Activated CD4-positive, alpha-beta T cell treated with anti-CD3 and anti-CD28 coated beads, Interleukin-2, amount 10 ng/mL, durations not matched to agents 24 days and 14 days (primary cell): ENCODE data around the gene PLEKHA7. TPM values are rescaled to one million over a fixed set of nuclear protein-coding genes. Genes with fewer than 3 reads are reported as not detected.
"Not testable (repeated sequence)": the region's sequence is repeated elsewhere in the genome, so short reads cannot be mapped to it uniquely, and the experiment has no call there.

Experiments used
- DNase-seq: peaks from one replicate; pipeline ENCODE4 v3.0.0; 2022
- H3K27ac Mint-ChIP-seq: one replicate; pipeline ENCODE4 v1.8.0; 2022; ENCODE audit warnings: mild to moderate bottlenecking, mixed read lengths
- H3K27me3 Mint-ChIP-seq: one replicate; pipeline ENCODE4 v1.8.0; 2022; ENCODE audit warnings: mixed read lengths
- H3K36me3 Mint-ChIP-seq: one replicate; pipeline ENCODE4 v1.8.0; 2022; ENCODE audit warnings: low read depth, mild to moderate bottlenecking, mixed read lengths
- H3K4me1 Mint-ChIP-seq: one replicate; pipeline ENCODE4 v1.8.0; 2021; ENCODE audit warnings: mixed read lengths
- H3K4me3 Mint-ChIP-seq: one replicate; pipeline ENCODE4 v1.8.0; 2022; ENCODE audit warnings: mild to moderate bottlenecking, moderate library complexity, mixed read lengths
- H3K9me3 Mint-ChIP-seq: one replicate; pipeline ENCODE4 v1.8.0; 2021; ENCODE audit warnings: mixed read lengths
- intact Hi-C: fragments of 100-400 bp; cut with micrococcal nuclease; formaldehyde crosslinking; loops from one replicate; pipeline ENCODE4 v1.15.1; 2023
- total RNA-seq: library from RNA; stranded (reverse); gene quantifications from 2 replicates; pipeline ENCODE4 v1.2.3, GENCODE V29; 2022

The PLEKHA7 gene
- total RNA-seq, result 16.7 and 20.7 TPM in 2 replicates

GRCh38 chr11:17014321-17014832 lies at the start of gene PLEKHA7:
Gene PLEKHA7, minus strand, starts transcription at chr11:17014414. Its CDS starts 13 bp downstream, at chr11:17014401.
- H3K27me3 Mint-ChIP-seq, result peaks cover 35% of the 10 kb centered on the region
- no peaks in the 10 kb centered on the region for H3K9me3 Mint-ChIP-seq
- H3K4me1 Mint-ChIP-seq, result peaks cover 3% of the 10 kb centered on the region
- no peaks in the 10 kb centered on the region for H3K36me3 Mint-ChIP-seq
- intact Hi-C loops, result loop anchor here (5.0 kb wide), 1 partner anchor 77 kb away; no protein-coding TSS in a partner anchor
- peak within 1 kb of the TSS; percentile 48 for H3K27ac Mint-ChIP-seq
- DNase-seq, result peak; percentile 65
- peak within 1 kb of the TSS; percentile 84 for H3K4me3 Mint-ChIP-seq

- H3K36me3 Mint-ChIP-seq, result no peaks in the 10 kb centered on the region
- H3K9me3 Mint-ChIP-seq, result no peaks in the 10 kb centered on the region
- peaks cover 5% of the 10 kb centered on the region for H3K27me3 Mint-ChIP-seq
- H3K27ac Mint-ChIP-seq, result no peak overlapping the region
- peak; percentile 85 for DNase-seq
- H3K4me3 Mint-ChIP-seq, result no peak overlapping the region
- H3K4me1 Mint-ChIP-seq, result no peaks in the 10 kb centered on the region
- intact Hi-C loops, result loop anchor here (1.0 kb wide), 4 partner anchors 117 to 278 kb away; no protein-coding TSS in a partner anchor
Observed at GRCh38 chr11:17063171-17064002, 49.2 kb upstream of the PLEKHA7 start.

- DNase-seq, H3K27me3 Mint-ChIP-seq, intact Hi-C loops, H3K4me3 Mint-ChIP-seq, H3K27ac Mint-ChIP-seq, H3K36me3 Mint-ChIP-seq, H3K9me3 Mint-ChIP-seq, H3K4me1 Mint-ChIP-seq: not testable (repeated sequence)
Observed at GRCh38 chr11:17051146-17051545, 36.9 kb upstream of the PLEKHA7 start.

GRCh38 chr11:17048491-17048890 lies 34.3 kb upstream of the PLEKHA7 start:
- H3K27ac Mint-ChIP-seq, H3K36me3 Mint-ChIP-seq, intact Hi-C loops, H3K4me1 Mint-ChIP-seq, DNase-seq, H3K9me3 Mint-ChIP-seq, H3K27me3 Mint-ChIP-seq, H3K4me3 Mint-ChIP-seq: not testable (repeated sequence)

GRCh38 chr11:17046690-17047089 lies 32.5 kb upstream of the PLEKHA7 start:
- no peak overlapping the region for H3K27ac Mint-ChIP-seq
- H3K4me1 Mint-ChIP-seq, result no peaks in the 10 kb centered on the region
- intact Hi-C loops, result no loop called here
- H3K27me3 Mint-ChIP-seq, result peaks cover 5% of the 10 kb centered on the region
- H3K9me3 Mint-ChIP-seq, result no peaks in the 10 kb centered on the region
- H3K4me3 Mint-ChIP-seq, result no peak overlapping the region
- no peaks in the 10 kb centered on the region for H3K36me3 Mint-ChIP-seq
- no peak for DNase-seq

- peaks cover 2% of the 10 kb centered on the region for H3K27me3 Mint-ChIP-seq
- DNase-seq, result no peak
- no peaks in the 10 kb centered on the region for H3K4me1 Mint-ChIP-seq
- H3K4me3 Mint-ChIP-seq, result no peak overlapping the region
- peaks cover 11% of the 10 kb centered on the region for H3K9me3 Mint-ChIP-seq
- no peak overlapping the region for H3K27ac Mint-ChIP-seq
- intact Hi-C loops, result no loop called here
- no peaks in the 10 kb centered on the region for H3K36me3 Mint-ChIP-seq
Observed at GRCh38 chr11:17036666-17037658, 22.7 kb upstream of the PLEKHA7 start.

GRCh38 chr11:17034027-17034426 lies 19.8 kb upstream of the PLEKHA7 start:
- H3K27me3 Mint-ChIP-seq, H3K4me1 Mint-ChIP-seq, H3K36me3 Mint-ChIP-seq, H3K27ac Mint-ChIP-seq, H3K4me3 Mint-ChIP-seq, intact Hi-C loops, DNase-seq: not testable (repeated sequence)
- H3K9me3 Mint-ChIP-seq, result peaks cover 14% of the 10 kb centered on the region

- no peaks in the 10 kb centered on the region for H3K36me3 Mint-ChIP-seq
Observed at GRCh38 chr11:17026487-17027082, 12.4 kb upstream of the PLEKHA7 start.

GRCh38 chr11:17024924-17025323 lies 10.7 kb upstream of the PLEKHA7 start:
- DNase-seq, result no peak
- Mint-ChIP-seq H3K4me3 (no peak overlapping the region), H3K27ac (no peak overlapping the region), H3K36me3 (no peaks in the 10 kb centered on the region), H3K27me3 (peaks cover 8% of the 10 kb centered on the region), H3K9me3 (no peaks in the 10 kb centered on the region), H3K4me1 (no peaks in the 10 kb centered on the region)
- intact Hi-C loops, result no loop called here

More at GRCh38 chr11:17026487-17027082, 12.4 kb upstream of the PLEKHA7 start:
- DNase-seq, result no peak
- Mint-ChIP-seq H3K4me3 (no peak overlapping the region), H3K27ac (no peak overlapping the region), H3K9me3 (peaks cover 3% of the 10 kb centered on the region), H3K27me3 (peaks cover 7% of the 10 kb centered on the region), H3K4me1 (no peaks in the 10 kb centered on the region)
- intact Hi-C loops, result no loop called here

GRCh38 chr11:17021511-17021910 lies 7.3 kb upstream of the PLEKHA7 start:
- Mint-ChIP-seq H3K9me3 (no peaks in the 10 kb centered on the region), H3K4me3 (no peak overlapping the region), H3K4me1 (no peaks in the 10 kb centered on the region), H3K36me3 (no peaks in the 10 kb centered on the region), H3K27ac (no peak overlapping the region), H3K27me3 (peaks cover 28% of the 10 kb centered on the region)
- DNase-seq, result no peak
- intact Hi-C loops, result no loop called here

- no peaks in the 10 kb centered on the region for H3K36me3 Mint-ChIP-seq
- H3K9me3 Mint-ChIP-seq, result no peaks in the 10 kb centered on the region
- no peak for DNase-seq
- H3K4me3 Mint-ChIP-seq, result no peak overlapping the region
- H3K27ac Mint-ChIP-seq, result no peak overlapping the region
- H3K4me1 Mint-ChIP-seq, result no peaks in the 10 kb centered on the region
- intact Hi-C loops, result no loop called here
- peaks cover 34% of the 10 kb centered on the region for H3K27me3 Mint-ChIP-seq
Observed at GRCh38 chr11:17020831-17021230, 6.6 kb upstream of the PLEKHA7 start.

- H3K4me1 Mint-ChIP-seq, result peaks cover 3% of the 10 kb centered on the region
- no peak overlapping the region for H3K27ac Mint-ChIP-seq
- intact Hi-C loops, result no loop called here
- H3K27me3 Mint-ChIP-seq, result peaks cover 45% of the 10 kb centered on the region
- H3K9me3 Mint-ChIP-seq, result no peaks in the 10 kb centered on the region
- H3K4me3 Mint-ChIP-seq, result no peak overlapping the region
- H3K36me3 Mint-ChIP-seq, result no peaks in the 10 kb centered on the region
- no peak for DNase-seq
Observed at GRCh38 chr11:17019232-17019631, 5.0 kb upstream of the PLEKHA7 start.

- H3K27ac Mint-ChIP-seq, result no peak overlapping the region
- peaks cover 3% of the 10 kb centered on the region for H3K4me1 Mint-ChIP-seq
- intact Hi-C loops, result no loop called here
- no peak overlapping the region for H3K4me3 Mint-ChIP-seq
- no peaks in the 10 kb centered on the region for H3K9me3 Mint-ChIP-seq
- no peak for DNase-seq
- no peaks in the 10 kb centered on the region for H3K36me3 Mint-ChIP-seq
- H3K27me3 Mint-ChIP-seq, result peaks cover 39% of the 10 kb centered on the region
Observed at GRCh38 chr11:17015627-17016126, 1.5 kb upstream of the PLEKHA7 start.
